ENCODE results near the gene ABCC2. TPM values are rescaled to one million over a fixed set of nuclear protein-coding genes. Genes with fewer than 3 reads are reported as not detected.

Gene ABCC2
- total RNA-seq, 1 experiment from 2014 or later, result 1.3 TPM

GRCh38 chr10:99808270-99808669, 25.8 kb downstream of the ABCC2 start:
- TF ChIP-seq EZH2 (IDR thresholded peaks at IDR 0.05; ENCODE audit: borderline replicate concordance, low read depth, low read length, poor library complexity, severe bottlenecking) (no peak), CTCF (conservative IDR thresholded peaks at IDR 0.05; ENCODE audit: low read depth, low read length) (no peak)
- Histone ChIP-seq H3K36me3 (ENCODE audit: insufficient read depth, low read length, poor library complexity, severe bottlenecking) (no peaks in the 10 kb centered on the region), H3K4me3 (ENCODE audit: low read depth, low read length, poor library complexity, severe bottlenecking) (no peak overlapping the region), H3K9me3 (ENCODE audit: low read depth, low read length, poor library complexity, severe bottlenecking) (no peaks in the 10 kb centered on the region), H3K27ac (ENCODE audit: low read depth, low read length, poor library complexity, severe bottlenecking) (no peak overlapping the region), H3K4me1 (ENCODE audit: insufficient read depth, low read length, poor library complexity, severe bottlenecking) (no peaks in the 10 kb centered on the region), H3K27me3 (replicated peaks; ENCODE audit: insufficient read depth, low read depth, low read length, poor library complexity) (no peaks in the 10 kb centered on the region)
- DNase-seq (ENCODE audit: low spot score), result no peak
- ChIA-PET POLR2A (ENCODE audit: low non-redundant PET) (no interaction called here), CTCF (no interaction called here)
- intact Hi-C loops (cut with micrococcal nuclease; ENCODE audit: unreplicated experiment), result no loop called here
- no TSS peak for BruUV-seq (replicated peaks)

- no peaks in the 10 kb centered on the region for H3K36me3 ChIP-seq (ENCODE audit: insufficient read depth, low read length, poor library complexity, severe bottlenecking)
- intact Hi-C loops (cut with micrococcal nuclease; ENCODE audit: unreplicated experiment), result no loop called here
- no peaks in the 10 kb centered on the region for H3K27me3 ChIP-seq (replicated peaks; ENCODE audit: insufficient read depth, low read depth, low read length, poor library complexity)
- no peak for TF ChIP-seq EZH2 (IDR thresholded peaks at IDR 0.05; ENCODE audit: borderline replicate concordance, low read depth, low read length, poor library complexity, severe bottlenecking)
- no peak for TF ChIP-seq CTCF (conservative IDR thresholded peaks at IDR 0.05; ENCODE audit: low read depth, low read length)
- no peaks in the 10 kb centered on the region for H3K9me3 ChIP-seq (ENCODE audit: low read depth, low read length, poor library complexity, severe bottlenecking)
- no peak overlapping the region for H3K4me3 ChIP-seq (ENCODE audit: low read depth, low read length, poor library complexity, severe bottlenecking)
- POLR2A ChIA-PET (ENCODE audit: low non-redundant PET), result no interaction called here
- BruUV-seq (replicated peaks), result no TSS peak
- no peaks in the 10 kb centered on the region for H3K4me1 ChIP-seq (ENCODE audit: insufficient read depth, low read length, poor library complexity, severe bottlenecking)
- DNase-seq (ENCODE audit: low spot score), result no peak
- CTCF ChIA-PET, result no interaction called here
- no peak overlapping the region for H3K27ac ChIP-seq (ENCODE audit: low read depth, low read length, poor library complexity, severe bottlenecking)
Measured at GRCh38 chr10:99809481-99809880, 27.0 kb downstream of the ABCC2 start.

- H3K36me3 ChIP-seq (ENCODE audit: insufficient read depth, low read length, poor library complexity, severe bottlenecking), result no peaks in the 10 kb centered on the region
- H3K4me3 ChIP-seq (ENCODE audit: low read depth, low read length, poor library complexity, severe bottlenecking), result no peak overlapping the region
- no peaks in the 10 kb centered on the region for H3K9me3 ChIP-seq (ENCODE audit: low read depth, low read length, poor library complexity, severe bottlenecking)
- no TSS peak for BruUV-seq (replicated peaks)
- H3K4me1 ChIP-seq (ENCODE audit: insufficient read depth, low read length, poor library complexity, severe bottlenecking), result no peaks in the 10 kb centered on the region
- ChIA-PET CTCF (no interaction called here), POLR2A (ENCODE audit: low non-redundant PET) (no interaction called here)
- H3K27me3 ChIP-seq (replicated peaks; ENCODE audit: insufficient read depth, low read depth, low read length, poor library complexity), result no peaks in the 10 kb centered on the region
- DNase-seq (ENCODE audit: low spot score), result no peak
- H3K27ac ChIP-seq (ENCODE audit: low read depth, low read length, poor library complexity, severe bottlenecking), result no peak overlapping the region
- intact Hi-C loops (cut with micrococcal nuclease; ENCODE audit: unreplicated experiment), result no loop called here
- TF ChIP-seq EZH2 (IDR thresholded peaks at IDR 0.05; ENCODE audit: borderline replicate concordance, low read depth, low read length, poor library complexity, severe bottlenecking) (no peak), CTCF (conservative IDR thresholded peaks at IDR 0.05; ENCODE audit: low read depth, low read length) (no peak)
Measured at GRCh38 chr10:99809931-99810615, 27.6 kb downstream of the ABCC2 start.

Data from A673 (cell line).